ENCODE measurements around the gene EIF4EBP2.

DNA sequence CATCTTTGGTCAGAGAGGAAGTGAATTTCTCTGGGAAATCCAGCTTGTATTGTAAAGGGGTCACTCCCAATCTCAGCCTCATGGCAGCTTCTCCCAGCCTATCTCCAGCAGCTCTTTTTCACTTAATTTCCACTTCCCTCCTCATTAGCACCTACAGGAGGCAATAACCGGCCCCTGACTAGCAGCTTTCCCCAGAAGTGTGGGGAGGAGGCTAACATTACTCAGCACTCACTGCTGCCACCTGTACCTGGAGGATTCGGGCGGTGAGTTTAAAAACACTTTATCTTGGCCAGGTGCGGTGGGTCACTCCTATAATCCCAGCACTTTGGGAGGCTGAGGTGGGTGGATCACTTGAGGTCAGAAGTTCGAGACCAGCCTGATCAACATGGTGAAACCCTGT lies 33.8 kb downstream of the EIF4EBP2 start:
- TF ChIP-seq POLR2A (IDR thresholded peaks at IDR 0.05) (no peak), POLR2AphosphoS5 (IDR thresholded peaks at IDR 0.05; ENCODE audit: insufficient read depth in 1 of 2, low read depth in 1 of 2) (no peak)
